NCI-H2196 treated with DMSO at 0.1 percent for 48 hours (cell line): ENCODE data around the gene TMEM273.

Experiments
- DNase-seq: peaks from one replicate; lab custom pipeline; 2025; ENCODE audit not compliant: unreplicated experiment; lab: John Stamatoyannopoulos, UW

TMEM273 gene

GRCh38 chr10:49187950-49188761, at the start of gene TMEM273:
Gene TMEM273 (minus strand): TSS chr10:49188391. CDS start chr10:49188336, 55 bp downstream.
- no peak for DNase-seq

GRCh38 chr10:49237985-49238384, 49.8 kb upstream of the TMEM273 start:
- DNase-seq: no peak

GRCh38 chr10:49235392-49235791, 47.2 kb upstream of the TMEM273 start:
- DNase-seq: no peak

GRCh38 chr10:49231086-49231820, 43.1 kb upstream of the TMEM273 start:
- no peak for DNase-seq

- no peak for DNase-seq
Measured at GRCh38 chr10:49230004-49230403, 41.8 kb upstream of the TMEM273 start.

- no peak for DNase-seq
Measured at GRCh38 chr10:49228677-49229076, 40.5 kb upstream of the TMEM273 start.

GRCh38 chr10:49227406-49227805, 39.2 kb upstream of the TMEM273 start:
- DNase-seq: no peak

GRCh38 chr10:49226594-49226993, 38.4 kb upstream of the TMEM273 start:
- no peak for DNase-seq

- DNase-seq: no peak
Measured at GRCh38 chr10:49225218-49225876, 37.2 kb upstream of the TMEM273 start.

GRCh38 chr10:49223205-49223604, 35.0 kb upstream of the TMEM273 start:
- DNase-seq: no peak

- DNase-seq: no peak
Measured at GRCh38 chr10:49222170-49222569, 34.0 kb upstream of the TMEM273 start.

GRCh38 chr10:49220679-49221078, 32.5 kb upstream of the TMEM273 start:
- no peak for DNase-seq

GRCh38 chr10:49220031-49220430, 31.8 kb upstream of the TMEM273 start:
- DNase-seq: no peak

GRCh38 chr10:49219248-49219647, 31.1 kb upstream of the TMEM273 start:
- no peak for DNase-seq

- no peak for DNase-seq
Measured at GRCh38 chr10:49218480-49218879, 30.3 kb upstream of the TMEM273 start.

GRCh38 chr10:49217645-49218044, 29.5 kb upstream of the TMEM273 start:
- DNase-seq: no peak

- no peak for DNase-seq
Measured at GRCh38 chr10:49213211-49213610, 25.0 kb upstream of the TMEM273 start.

GRCh38 chr10:49212783-49213182, 24.6 kb upstream of the TMEM273 start:
- no peak for DNase-seq

- no peak for DNase-seq
Measured at GRCh38 chr10:49212076-49212475, 23.9 kb upstream of the TMEM273 start.

- DNase-seq: no peak
Measured at GRCh38 chr10:49208996-49209395, 20.8 kb upstream of the TMEM273 start.

- no peak for DNase-seq
Measured at GRCh38 chr10:49207936-49208487, 19.8 kb upstream of the TMEM273 start.
